Activated gamma-delta T cell treated with anti-CD3 and anti-CD28 coated beads, Interleukin-2, amount 50 U/mL, for 16 hours (primary cell): ENCODE measurements around the gene MYOF.
"Not testable (repeated sequence)": the region's sequence is repeated elsewhere in the genome, so short reads cannot be mapped to it uniquely, and the experiment has no call there.

ENCODE experiments used
- DNase-seq: peaks from one replicate; pipeline ENCODE4 v3.0.0-alpha.2; 2020; ENCODE audit warnings: low read depth

MYOF gene

GRCh38 chr10:93420944-93421825 lies 60.9 kb downstream of the MYOF start:
- no peak for DNase-seq

DNA sequence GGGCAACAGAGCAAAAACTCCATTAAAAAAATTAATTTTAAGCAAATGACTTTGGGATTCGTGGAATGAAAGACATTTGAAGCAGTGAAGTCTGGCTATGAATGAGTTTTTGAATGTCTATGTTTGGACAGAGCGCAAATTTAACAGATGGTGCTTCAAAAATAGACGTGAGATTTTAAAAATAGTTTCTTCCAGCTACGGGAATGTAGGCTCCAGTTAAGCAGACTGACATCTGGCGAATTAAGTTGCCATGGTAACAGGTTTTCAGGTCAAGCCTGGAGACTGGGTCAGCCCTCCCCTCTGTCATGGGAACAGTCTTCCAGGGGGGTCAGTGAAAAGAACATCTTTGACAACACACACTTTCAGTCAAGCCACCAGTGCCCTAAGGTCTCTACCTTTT lies 62.0 kb downstream of the MYOF start:
- no peak for DNase-seq

DNA sequence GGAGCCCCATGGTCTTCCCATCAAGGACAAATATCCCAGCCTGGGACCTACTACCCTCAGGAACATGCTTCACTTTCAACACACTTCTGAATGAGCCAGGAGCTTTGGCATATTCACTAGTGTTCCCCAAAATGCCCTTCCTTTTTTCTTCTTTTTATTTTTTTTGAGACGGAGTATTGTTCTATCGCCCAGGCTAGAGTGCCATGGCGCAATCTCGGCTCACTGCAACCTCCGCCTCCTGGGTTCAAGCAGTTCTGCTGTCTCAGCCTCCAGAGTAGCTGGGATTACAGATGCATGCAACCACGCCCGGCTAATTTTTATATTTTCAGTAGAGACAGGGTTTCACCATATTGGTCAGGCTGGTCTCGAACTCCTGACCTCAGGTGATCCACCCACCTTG lies 63.1 kb downstream of the MYOF start:
- not testable (repeated sequence) for DNase-seq

GRCh38 chr10:93417921-93418320 lies 64.2 kb downstream of the MYOF start:
- DNase-seq: no peak

GRCh38 chr10:93417266-93417665 lies 64.9 kb downstream of the MYOF start:
- no peak for DNase-seq

GRCh38 chr10:93416824-93417223 lies 65.3 kb downstream of the MYOF start:
- no peak for DNase-seq

- DNase-seq: no peak
These were observed 66.4 kb downstream of the MYOF start for GRCh38 chr10:93415693-93416092.

DNA sequence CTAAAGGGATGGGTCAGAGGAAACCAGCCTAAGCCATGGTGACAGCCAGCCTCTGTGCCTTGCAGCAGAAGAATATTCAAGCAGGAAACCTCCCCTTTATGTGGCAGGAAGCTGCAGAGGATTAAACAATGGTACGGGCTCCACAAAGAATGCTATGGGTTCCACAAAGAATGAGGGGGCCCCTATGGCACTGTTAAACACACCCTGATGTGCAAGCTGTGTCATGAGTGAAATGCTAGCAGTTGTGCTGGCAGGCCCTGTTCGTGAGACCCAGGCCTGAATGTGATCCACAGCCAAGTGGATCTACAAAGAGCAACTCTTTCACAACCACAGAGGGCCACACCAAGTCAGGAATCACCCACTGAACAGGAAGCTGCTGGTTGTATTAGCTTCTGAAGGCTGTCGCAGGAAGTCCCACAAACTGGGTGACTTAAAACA lies 68.9 kb downstream of the MYOF start:
- no peak for DNase-seq

GRCh38 chr10:93412801-93413200 lies 69.3 kb downstream of the MYOF start:
- no peak for DNase-seq

GRCh38 chr10:93410697-93411348 lies 71.3 kb downstream of the MYOF start:
- DNase-seq: no peak

DNA sequence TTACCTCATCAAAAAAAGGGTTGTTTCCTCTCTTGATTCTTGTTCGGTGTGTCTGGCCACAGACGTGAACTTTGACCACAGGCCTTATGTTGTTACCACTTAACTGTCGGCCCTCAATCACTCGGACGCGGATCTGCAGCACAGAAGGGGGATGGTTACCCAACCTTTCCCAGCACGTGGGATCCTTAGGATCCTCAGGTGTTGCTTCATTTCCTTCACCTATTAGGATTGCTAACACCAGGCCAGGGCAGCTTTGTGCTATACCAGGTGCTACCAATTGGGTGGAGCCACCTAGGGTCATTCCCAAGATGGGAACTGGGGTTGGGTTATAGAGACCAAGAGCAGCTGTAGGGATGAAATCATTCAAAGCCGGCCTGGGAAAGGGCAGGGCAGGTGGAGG lies 73.4 kb downstream of the MYOF start:
- DNase-seq: no peak

DNA sequence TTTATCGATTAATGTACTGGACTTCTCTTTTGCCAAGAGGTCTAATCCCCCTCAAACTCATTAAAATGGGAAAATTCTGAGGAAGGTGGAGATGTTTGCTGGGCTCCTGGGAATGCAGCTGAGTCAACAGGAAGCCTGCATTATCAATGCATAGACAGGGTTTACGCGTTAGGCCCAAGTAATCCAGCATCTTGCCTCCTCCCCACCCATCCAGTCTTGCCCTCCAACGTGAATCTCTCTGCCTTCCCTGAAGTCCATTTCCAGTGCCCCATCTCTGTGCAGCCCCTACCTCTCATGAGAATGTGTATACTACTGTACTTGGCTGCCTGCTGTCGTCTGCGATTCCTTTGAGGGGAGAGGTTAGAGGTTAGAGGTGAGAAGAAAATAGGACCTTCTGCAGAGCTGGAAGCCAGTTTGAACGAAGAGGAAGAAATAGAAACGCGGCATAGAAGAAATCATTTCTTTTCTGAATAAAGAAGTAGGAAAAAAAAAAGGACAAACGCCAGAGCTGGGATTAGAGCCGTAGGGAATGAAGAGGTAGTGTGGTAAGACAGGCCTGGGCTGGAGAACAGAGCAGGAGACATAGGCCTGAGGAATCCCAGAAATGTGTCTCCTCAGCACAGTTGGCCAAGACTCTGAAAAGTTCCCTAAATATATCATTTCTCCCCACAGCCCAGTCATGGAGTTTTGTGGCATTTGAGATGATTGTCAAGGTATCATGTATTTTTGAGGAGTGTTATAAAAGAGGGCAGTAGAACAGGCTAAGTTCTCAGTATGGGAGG lies 75.6 kb downstream of the MYOF start:
- DNase-seq: no peak

GRCh38 chr10:93404048-93404354 lies 78.1 kb downstream of the MYOF start:
- DNase-seq: no peak

GRCh38 chr10:93403152-93404047 lies 78.7 kb downstream of the MYOF start:
- no peak for DNase-seq

DNA sequence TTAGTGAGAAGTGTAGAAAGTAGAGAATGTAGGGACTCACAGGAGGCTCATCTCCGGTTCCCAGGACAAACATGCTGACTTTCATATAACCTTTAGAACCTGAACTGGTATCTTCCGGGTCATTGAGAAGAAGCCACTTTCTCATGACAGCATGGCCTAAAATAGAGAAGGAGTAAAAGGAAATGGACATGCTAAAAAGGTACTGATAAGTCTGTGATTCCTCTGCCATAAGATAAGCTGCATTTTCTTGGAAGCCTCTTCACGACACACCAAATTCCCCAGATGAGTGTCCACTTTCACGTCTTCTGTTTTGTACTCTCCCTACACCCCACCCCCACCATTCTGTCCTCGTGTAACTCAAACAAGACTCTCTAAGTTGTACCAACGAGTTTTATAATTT lies 79.9 kb downstream of the MYOF start:
- no peak for DNase-seq

- DNase-seq: no peak
These were observed 83.6 kb downstream of the MYOF start for GRCh38 chr10:93398528-93398927.

DNA sequence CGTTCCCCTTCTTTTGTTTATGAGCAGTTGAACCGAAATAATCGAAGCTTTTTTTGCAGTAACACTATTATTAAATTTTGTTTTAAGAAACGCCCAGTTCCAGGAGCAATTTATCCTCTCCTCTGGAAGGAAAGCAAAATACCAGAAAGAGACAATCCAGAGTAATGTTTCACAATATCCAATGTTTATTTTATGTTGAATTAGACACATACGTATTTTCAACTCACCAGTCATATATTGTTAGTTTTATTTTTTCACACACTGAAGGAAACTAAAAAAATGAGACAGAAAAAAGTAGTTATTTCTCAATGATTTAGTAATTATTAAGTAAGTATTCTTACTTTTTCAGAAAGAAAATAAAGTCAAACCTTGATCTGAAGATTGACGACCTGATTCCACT lies 85.1 kb downstream of the MYOF start:
- no peak for DNase-seq

DNA sequence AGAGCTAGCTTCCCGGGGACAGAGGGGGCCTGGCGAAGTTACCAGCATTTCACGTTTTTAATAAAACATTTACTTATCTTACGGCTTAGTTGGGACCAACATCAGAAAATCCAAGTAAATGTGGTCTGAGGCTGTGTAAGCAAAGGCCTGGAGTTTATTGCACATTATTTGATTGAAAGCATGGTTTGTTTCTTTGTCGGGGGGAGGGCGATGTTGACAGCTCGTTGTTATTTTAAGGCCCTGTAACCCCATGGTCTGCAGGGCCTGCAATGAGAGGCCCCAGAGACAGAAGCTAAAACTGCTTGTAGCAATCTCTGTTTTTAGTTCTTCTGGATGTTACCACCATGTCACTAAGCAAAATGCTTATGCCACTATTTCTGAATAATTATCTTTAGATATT lies 88.9 kb downstream of the MYOF start:
- DNase-seq: no peak

- no peak for DNase-seq
These were observed 90.0 kb downstream of the MYOF start for GRCh38 chr10:93392121-93392520.

DNA sequence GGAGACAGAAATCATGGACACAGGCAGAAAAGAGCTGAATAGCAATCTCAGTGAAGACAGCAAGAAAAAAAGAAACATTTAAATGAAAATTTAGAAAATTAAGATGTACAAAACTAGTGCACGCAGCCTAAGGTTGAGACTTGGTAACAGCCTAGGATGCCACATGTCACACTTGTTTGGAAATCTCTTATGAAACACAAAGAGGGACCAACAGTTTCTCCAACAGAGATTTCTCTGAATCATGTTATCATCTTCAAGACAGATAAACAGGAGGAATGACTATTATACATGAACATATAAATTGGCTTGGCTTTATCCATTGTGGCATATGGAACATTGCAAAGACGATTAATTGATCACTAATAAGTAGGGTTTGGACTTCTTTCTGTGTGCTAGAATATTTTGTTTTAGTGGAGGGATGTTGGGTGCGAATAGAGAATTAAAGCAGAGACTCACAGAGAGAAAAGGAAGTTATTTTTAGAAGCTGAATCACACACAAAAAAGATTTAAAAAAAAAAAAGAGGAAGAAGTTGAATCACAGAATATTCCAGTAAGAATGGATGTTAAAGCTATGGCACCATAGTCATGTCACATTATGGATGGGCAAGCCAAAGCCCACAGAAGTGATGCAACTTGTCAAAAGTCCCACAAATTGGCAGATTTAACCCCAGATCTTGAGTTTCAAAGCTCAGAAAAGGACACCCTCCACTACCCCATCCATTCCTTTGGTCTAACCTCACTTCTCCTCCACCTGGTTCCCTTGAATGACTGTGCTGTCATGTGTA lies 91.6 kb downstream of the MYOF start:
- no peak for DNase-seq
